ENCODE measurements around the gene FOXC1.

Gene FOXC1

GRCh38 chr6:1591926-1592325 lies 17.8 kb upstream of the FOXC1 start:
- Histone ChIP-seq H3K4me1 (ENCODE audit: control insufficient read depth in 2 of 2, insufficient read depth in 2 of 2, low read length in 2 of 2) (peaks cover 0 to 12% of the 10 kb centered on the region in 2 donors), H3K27ac (ENCODE audit: low read depth in 2 of 2, low read length in 2 of 2) (no peak overlapping the region), H3K9me3 (ENCODE audit: control insufficient read depth in 2 of 2, low read length in 2 of 2) (no peaks in the 10 kb centered on the region), H3K36me3 (ENCODE audit: control insufficient read depth in 2 of 2, insufficient read depth in 2 of 2, low read length in 2 of 2) (no peaks in the 10 kb centered on the region), H3K9ac (ENCODE audit: low read depth in 1 of 2, low read length in 2 of 2) (no peak overlapping the region), H3K4me3 (ENCODE audit: low read length in 2 of 2) (no peak overlapping the region), H3K27me3 (ENCODE audit: control insufficient read depth in 2 of 2, insufficient read depth in 2 of 2, low read length in 2 of 2) (peaks cover 16 to 19% of the 10 kb centered on the region in 2 donors)

DNA sequence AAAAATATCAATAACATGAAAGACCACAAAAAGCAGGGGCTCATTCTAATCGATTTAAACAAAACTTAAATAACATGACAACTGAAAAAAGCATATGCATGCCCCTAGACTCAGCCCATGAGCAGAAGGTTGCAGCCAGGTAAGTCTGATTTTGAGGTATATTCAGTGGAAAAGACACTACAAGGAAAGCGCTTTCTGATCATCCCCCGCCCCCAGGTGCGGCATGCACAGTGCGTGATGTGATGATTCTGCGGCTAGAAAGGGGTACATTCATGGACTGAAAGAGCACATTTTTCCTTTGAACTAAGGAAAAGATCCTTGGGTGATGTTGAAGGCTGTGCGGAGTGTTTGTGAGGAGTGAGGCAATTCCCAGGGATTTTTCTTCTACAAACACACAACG lies 16.9 kb upstream of the FOXC1 start:
- Histone ChIP-seq H3K27me3 (ENCODE audit: control insufficient read depth in 2 of 2, insufficient read depth in 2 of 2, low read length in 2 of 2) (peaks cover 19 to 21% of the 10 kb centered on the region in 2 donors), H3K27ac (ENCODE audit: low read depth in 2 of 2, low read length in 2 of 2) (no peak overlapping the region), H3K4me1 (ENCODE audit: control insufficient read depth in 2 of 2, insufficient read depth in 2 of 2, low read length in 2 of 2) (peaks cover 0 to 12% of the 10 kb centered on the region in 2 donors), H3K36me3 (ENCODE audit: control insufficient read depth in 2 of 2, insufficient read depth in 2 of 2, low read length in 2 of 2) (no peaks in the 10 kb centered on the region), H3K4me3 (ENCODE audit: low read length in 2 of 2) (no peak overlapping the region), H3K9me3 (ENCODE audit: control insufficient read depth in 2 of 2, low read length in 2 of 2) (no peaks in the 10 kb centered on the region), H3K9ac (ENCODE audit: low read depth in 1 of 2, low read length in 2 of 2) (no peak overlapping the region)

GRCh38 chr6:1593286-1593957 lies 16.3 kb upstream of the FOXC1 start:
- no peak overlapping the region for H3K4me3 ChIP-seq (ENCODE audit: low read length in 2 of 2)
- H3K27ac ChIP-seq (ENCODE audit: low read depth in 2 of 2, low read length in 2 of 2) = no peak overlapping the region
- peaks cover 0 to 12% of the 10 kb centered on the region in 2 donors for H3K4me1 ChIP-seq (ENCODE audit: control insufficient read depth in 2 of 2, insufficient read depth in 2 of 2, low read length in 2 of 2)
- H3K27me3 ChIP-seq (ENCODE audit: control insufficient read depth in 2 of 2, insufficient read depth in 2 of 2, low read length in 2 of 2) = peaks cover 19 to 21% of the 10 kb centered on the region in 2 donors
- H3K36me3 ChIP-seq (ENCODE audit: control insufficient read depth in 2 of 2, insufficient read depth in 2 of 2, low read length in 2 of 2) = no peaks in the 10 kb centered on the region
- no peak overlapping the region for H3K9ac ChIP-seq (ENCODE audit: low read depth in 1 of 2, low read length in 2 of 2)
- no peaks in the 10 kb centered on the region for H3K9me3 ChIP-seq (ENCODE audit: control insufficient read depth in 2 of 2, low read length in 2 of 2)

DNA sequence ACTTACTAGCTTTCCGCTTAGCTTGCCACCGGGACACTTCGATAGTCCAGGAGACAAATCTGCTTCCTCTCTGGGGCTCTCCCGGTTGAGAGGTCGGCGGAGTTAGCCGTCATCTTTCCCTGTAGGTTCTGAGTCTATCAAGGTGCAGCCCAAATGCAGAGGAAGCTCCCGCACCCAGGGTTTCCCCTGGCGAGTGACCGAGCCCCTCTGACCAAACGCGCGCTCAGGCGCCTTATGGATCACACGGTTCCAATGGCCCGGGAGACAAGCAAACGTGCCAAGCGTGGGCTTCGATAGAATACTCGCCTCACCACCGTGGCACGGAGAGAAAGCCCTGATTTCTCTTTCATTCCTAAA lies 15.8 kb upstream of the FOXC1 start:
- Histone ChIP-seq H3K9me3 (ENCODE audit: control insufficient read depth in 2 of 2, low read length in 2 of 2) (no peaks in the 10 kb centered on the region), H3K9ac (ENCODE audit: low read depth in 1 of 2, low read length in 2 of 2) (no peak overlapping the region), H3K4me1 (ENCODE audit: control insufficient read depth in 2 of 2, insufficient read depth in 2 of 2, low read length in 2 of 2) (peaks cover 0 to 10% of the 10 kb centered on the region in 2 donors), H3K27ac (ENCODE audit: low read depth in 2 of 2, low read length in 2 of 2) (no peak overlapping the region), H3K4me3 (ENCODE audit: low read length in 2 of 2) (no peak overlapping the region), H3K36me3 (ENCODE audit: control insufficient read depth in 2 of 2, insufficient read depth in 2 of 2, low read length in 2 of 2) (no peaks in the 10 kb centered on the region), H3K27me3 (ENCODE audit: control insufficient read depth in 2 of 2, insufficient read depth in 2 of 2, low read length in 2 of 2) (peaks cover 19 to 21% of the 10 kb centered on the region in 2 donors)

GRCh38 chr6:1594445-1595200 lies 15.1 kb upstream of the FOXC1 start:
- H3K4me1 ChIP-seq (ENCODE audit: control insufficient read depth in 2 of 2, insufficient read depth in 2 of 2, low read length in 2 of 2) = peaks cover 0 to 7% of the 10 kb centered on the region in 2 donors
- H3K36me3 ChIP-seq (ENCODE audit: control insufficient read depth in 2 of 2, insufficient read depth in 2 of 2, low read length in 2 of 2) = no peaks in the 10 kb centered on the region
- H3K9ac ChIP-seq (ENCODE audit: low read depth in 1 of 2, low read length in 2 of 2) = no peak overlapping the region
- H3K9me3 ChIP-seq (ENCODE audit: control insufficient read depth in 2 of 2, low read length in 2 of 2) = no peaks in the 10 kb centered on the region
- H3K4me3 ChIP-seq (ENCODE audit: low read length in 2 of 2) = peak overlapping the region in 1 of 2 donors; percentile 1
- H3K27ac ChIP-seq (ENCODE audit: low read depth in 2 of 2, low read length in 2 of 2) = no peak overlapping the region
- H3K27me3 ChIP-seq (ENCODE audit: control insufficient read depth in 2 of 2, insufficient read depth in 2 of 2, low read length in 2 of 2) = peaks cover 23 to 24% of the 10 kb centered on the region in 2 donors

GRCh38 chr6:1595271-1596087 lies 14.2 kb upstream of the FOXC1 start:
- no peaks in the 10 kb centered on the region for H3K36me3 ChIP-seq (ENCODE audit: control insufficient read depth in 2 of 2, insufficient read depth in 2 of 2, low read length in 2 of 2)
- H3K27me3 ChIP-seq (ENCODE audit: control insufficient read depth in 2 of 2, insufficient read depth in 2 of 2, low read length in 2 of 2) = peaks cover 28 to 30% of the 10 kb centered on the region in 2 donors
- no peak overlapping the region for H3K27ac ChIP-seq (ENCODE audit: low read depth in 2 of 2, low read length in 2 of 2)
- H3K9ac ChIP-seq (ENCODE audit: low read depth in 1 of 2, low read length in 2 of 2) = no peak overlapping the region
- no peak overlapping the region for H3K4me3 ChIP-seq (ENCODE audit: low read length in 2 of 2)
- no peaks in the 10 kb centered on the region for H3K9me3 ChIP-seq (ENCODE audit: control insufficient read depth in 2 of 2, low read length in 2 of 2)
- peaks cover 0 to 2% of the 10 kb centered on the region in 2 donors for H3K4me1 ChIP-seq (ENCODE audit: control insufficient read depth in 2 of 2, insufficient read depth in 2 of 2, low read length in 2 of 2)

DNA sequence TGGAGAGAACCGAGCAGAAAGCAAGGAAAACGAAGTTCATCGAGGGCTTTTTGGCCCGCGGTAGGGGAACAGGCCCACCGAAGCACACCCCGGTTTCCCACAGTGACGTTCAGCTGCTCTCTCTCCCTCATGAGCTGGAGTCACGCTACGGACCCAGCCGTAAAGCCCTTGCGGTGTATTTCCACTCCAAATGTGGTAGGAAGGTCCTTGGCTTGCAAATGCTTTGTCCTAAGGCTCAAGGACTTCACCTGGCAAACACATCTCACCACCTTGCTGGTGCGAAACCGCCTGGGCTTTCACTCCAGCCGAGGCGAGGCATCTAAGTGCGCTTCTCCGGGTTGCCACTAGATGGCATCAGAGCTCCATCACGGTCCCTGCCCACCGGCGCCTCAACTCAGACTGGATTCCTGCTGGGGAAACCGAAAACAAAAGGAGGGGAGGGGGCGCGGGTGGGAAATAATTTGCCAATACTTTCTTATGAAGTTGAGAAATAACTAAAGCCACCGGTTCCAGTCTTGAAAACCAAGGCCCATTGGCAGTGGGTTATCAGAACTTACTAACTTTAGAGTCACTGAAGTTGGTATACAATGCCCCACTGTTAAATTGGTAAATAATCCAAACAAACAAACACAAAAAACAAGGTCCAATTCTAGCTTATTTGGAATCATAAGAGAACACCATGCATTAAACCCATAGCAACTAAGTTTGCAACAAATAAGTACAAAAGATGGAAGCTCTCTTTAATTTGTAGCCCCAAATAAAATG lies 13.4 kb upstream of the FOXC1 start:
- H3K36me3 ChIP-seq (ENCODE audit: control insufficient read depth in 2 of 2, insufficient read depth in 2 of 2, low read length in 2 of 2) = no peaks in the 10 kb centered on the region
- no peak overlapping the region for H3K9ac ChIP-seq (ENCODE audit: low read depth in 1 of 2, low read length in 2 of 2)
- H3K9me3 ChIP-seq (ENCODE audit: control insufficient read depth in 2 of 2, low read length in 2 of 2) = no peaks in the 10 kb centered on the region
- peak overlapping the region in 1 of 2 donors; percentile 54 for H3K4me3 ChIP-seq (ENCODE audit: low read length in 2 of 2)
- H3K4me1 ChIP-seq (ENCODE audit: control insufficient read depth in 2 of 2, insufficient read depth in 2 of 2, low read length in 2 of 2) = peaks cover 5 to 7% of the 10 kb centered on the region in 2 donors
- H3K27ac ChIP-seq (ENCODE audit: low read depth in 2 of 2, low read length in 2 of 2) = no peak overlapping the region
- H3K27me3 ChIP-seq (ENCODE audit: control insufficient read depth in 2 of 2, insufficient read depth in 2 of 2, low read length in 2 of 2) = peaks cover 34 to 37% of the 10 kb centered on the region in 2 donors

DNA sequence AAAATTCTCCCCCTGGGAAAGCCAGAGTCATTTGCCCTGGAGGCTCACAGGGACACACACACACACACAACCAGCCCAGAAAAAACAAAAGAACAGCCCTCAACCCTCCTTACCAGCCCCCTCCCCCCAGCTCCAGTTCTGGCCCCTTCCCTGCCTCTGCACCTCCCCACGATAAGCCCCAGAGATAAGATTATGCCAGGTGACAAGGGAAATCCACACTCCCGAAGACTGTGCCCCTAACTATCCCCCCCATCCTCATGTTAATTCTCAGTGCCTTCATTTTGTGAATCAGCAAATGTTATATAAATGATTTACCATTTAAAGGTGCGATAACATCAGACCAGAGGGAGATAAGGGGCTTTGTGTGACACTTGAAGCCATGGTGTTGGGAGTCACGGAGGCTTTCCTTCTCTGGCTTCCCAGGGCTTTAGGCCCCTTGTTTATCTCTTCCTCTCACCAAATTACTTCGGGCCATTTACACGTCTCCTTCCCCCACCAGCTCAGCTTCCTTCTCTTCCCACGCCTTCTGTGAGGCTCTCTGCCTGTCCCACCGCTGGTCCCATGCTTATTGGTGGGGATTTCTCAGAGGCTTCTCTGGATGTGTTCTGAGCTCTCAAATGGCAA lies 12.5 kb upstream of the FOXC1 start:
- peaks cover 7 to 8% of the 10 kb centered on the region in 2 donors for H3K4me1 ChIP-seq (ENCODE audit: control insufficient read depth in 2 of 2, insufficient read depth in 2 of 2, low read length in 2 of 2)
- no peak overlapping the region for H3K9ac ChIP-seq (ENCODE audit: low read depth in 1 of 2, low read length in 2 of 2)
- H3K27ac ChIP-seq (ENCODE audit: low read depth in 2 of 2, low read length in 2 of 2) = no peak overlapping the region
- H3K4me3 ChIP-seq (ENCODE audit: low read length in 2 of 2) = no peak overlapping the region
- H3K27me3 ChIP-seq (ENCODE audit: control insufficient read depth in 2 of 2, insufficient read depth in 2 of 2, low read length in 2 of 2) = peaks cover 40 to 46% of the 10 kb centered on the region in 2 donors
- no peaks in the 10 kb centered on the region for H3K36me3 ChIP-seq (ENCODE audit: control insufficient read depth in 2 of 2, insufficient read depth in 2 of 2, low read length in 2 of 2)
- H3K9me3 ChIP-seq (ENCODE audit: control insufficient read depth in 2 of 2, low read length in 2 of 2) = no peaks in the 10 kb centered on the region

DNA sequence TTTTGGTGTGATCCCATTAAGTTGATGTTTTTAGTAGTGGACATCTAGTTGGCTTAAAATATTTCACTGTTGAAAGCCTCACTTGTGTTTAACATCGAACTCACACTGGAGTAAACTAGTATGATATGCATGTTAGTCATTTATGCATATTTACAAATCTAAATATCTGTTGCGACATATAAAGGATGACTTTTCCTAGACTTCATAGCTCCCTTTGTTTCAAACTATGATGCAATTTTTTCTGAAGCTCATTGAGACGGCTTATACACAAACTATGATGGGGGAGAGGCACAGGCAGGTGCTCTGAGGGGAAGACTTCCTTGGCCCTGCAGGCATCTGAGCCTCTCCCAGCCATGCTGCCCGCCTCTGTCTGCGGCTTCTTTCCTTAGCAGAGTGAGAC lies 11.8 kb upstream of the FOXC1 start:
- Histone ChIP-seq H3K27ac (ENCODE audit: low read depth in 2 of 2, low read length in 2 of 2) (no peak overlapping the region), H3K27me3 (ENCODE audit: control insufficient read depth in 2 of 2, insufficient read depth in 2 of 2, low read length in 2 of 2) (peaks cover 46 to 53% of the 10 kb centered on the region in 2 donors)

More for the DNA sequence above, 11.8 kb upstream of the FOXC1 start:
- Histone ChIP-seq H3K4me3 (ENCODE audit: low read length in 2 of 2) (no peak overlapping the region), H3K4me1 (ENCODE audit: control insufficient read depth in 2 of 2, insufficient read depth in 2 of 2, low read length in 2 of 2) (peaks cover 7 to 8% of the 10 kb centered on the region in 2 donors), H3K9me3 (ENCODE audit: control insufficient read depth in 2 of 2, low read length in 2 of 2) (no peaks in the 10 kb centered on the region), H3K9ac (ENCODE audit: low read depth in 1 of 2, low read length in 2 of 2) (no peak overlapping the region), H3K36me3 (ENCODE audit: control insufficient read depth in 2 of 2, insufficient read depth in 2 of 2, low read length in 2 of 2) (no peaks in the 10 kb centered on the region)
